ENCODE results near the gene IRX3.

IRX3 gene

GRCh38 chr16:54291656-54292487, 5.3 kb upstream of the IRX3 start:
- in situ Hi-C loops (cut with HindIII; ENCODE audit: low sequenced_read_pairs), result no loop called here
- H3K4me3 ChIP-seq (ENCODE audit: low read depth, low read length), result no peak overlapping the region
- TF ChIP-seq CTCF (IDR thresholded peaks at IDR 0.05; ENCODE audit: low read depth, low read length, missing control alignments), result no peak
- DNase-seq (ENCODE audit: low read depth), result peak; percentile 13

DNA sequence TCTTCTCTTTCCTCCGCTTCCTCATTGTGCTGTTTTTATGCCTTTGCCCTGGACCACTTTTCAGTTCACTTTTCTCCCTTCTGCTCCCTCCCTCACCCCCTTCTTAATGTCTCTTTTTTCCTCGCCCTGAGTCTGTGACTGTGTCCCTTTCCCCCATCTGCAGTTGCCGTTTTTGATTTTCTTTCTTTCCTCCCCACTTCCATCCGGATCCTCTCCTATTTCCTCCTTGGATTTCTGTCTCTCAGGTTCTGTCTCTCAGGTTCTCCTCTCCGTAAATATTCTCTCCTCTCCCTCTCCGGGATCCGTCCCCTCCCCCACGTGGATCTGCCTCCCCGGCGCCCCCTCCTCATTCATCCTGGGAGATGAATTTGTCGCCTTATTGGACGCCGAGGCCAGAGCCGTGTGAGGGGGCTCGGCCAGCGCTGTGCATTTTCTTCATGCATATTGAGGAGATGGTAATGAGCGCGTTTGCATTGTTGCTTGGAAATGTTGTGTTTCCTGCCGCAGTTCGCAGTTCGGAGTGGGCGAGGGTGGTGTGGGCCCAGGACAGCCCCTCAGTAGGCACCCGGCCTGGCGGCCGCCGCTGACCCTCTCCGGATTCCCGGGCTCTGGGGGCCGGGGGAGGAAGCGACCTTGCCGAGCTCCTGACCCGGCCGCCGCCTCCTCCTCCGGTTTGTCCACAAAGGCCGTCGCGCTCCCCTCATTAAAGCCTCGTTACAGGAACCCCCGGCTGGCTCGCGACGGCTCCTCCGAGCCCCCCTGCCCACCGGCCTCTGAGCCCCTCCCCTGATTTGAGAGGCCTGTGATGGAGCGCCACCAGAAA, 4.5 kb upstream of the IRX3 start:
- DNase-seq (ENCODE audit: low read depth), result no peak
- TF ChIP-seq CTCF (IDR thresholded peaks at IDR 0.05; ENCODE audit: low read depth, low read length, missing control alignments), result no peak
- in situ Hi-C loops (cut with HindIII; ENCODE audit: low sequenced_read_pairs), result no loop called here
- no peak overlapping the region for H3K4me3 ChIP-seq (ENCODE audit: low read depth, low read length)

DNA sequence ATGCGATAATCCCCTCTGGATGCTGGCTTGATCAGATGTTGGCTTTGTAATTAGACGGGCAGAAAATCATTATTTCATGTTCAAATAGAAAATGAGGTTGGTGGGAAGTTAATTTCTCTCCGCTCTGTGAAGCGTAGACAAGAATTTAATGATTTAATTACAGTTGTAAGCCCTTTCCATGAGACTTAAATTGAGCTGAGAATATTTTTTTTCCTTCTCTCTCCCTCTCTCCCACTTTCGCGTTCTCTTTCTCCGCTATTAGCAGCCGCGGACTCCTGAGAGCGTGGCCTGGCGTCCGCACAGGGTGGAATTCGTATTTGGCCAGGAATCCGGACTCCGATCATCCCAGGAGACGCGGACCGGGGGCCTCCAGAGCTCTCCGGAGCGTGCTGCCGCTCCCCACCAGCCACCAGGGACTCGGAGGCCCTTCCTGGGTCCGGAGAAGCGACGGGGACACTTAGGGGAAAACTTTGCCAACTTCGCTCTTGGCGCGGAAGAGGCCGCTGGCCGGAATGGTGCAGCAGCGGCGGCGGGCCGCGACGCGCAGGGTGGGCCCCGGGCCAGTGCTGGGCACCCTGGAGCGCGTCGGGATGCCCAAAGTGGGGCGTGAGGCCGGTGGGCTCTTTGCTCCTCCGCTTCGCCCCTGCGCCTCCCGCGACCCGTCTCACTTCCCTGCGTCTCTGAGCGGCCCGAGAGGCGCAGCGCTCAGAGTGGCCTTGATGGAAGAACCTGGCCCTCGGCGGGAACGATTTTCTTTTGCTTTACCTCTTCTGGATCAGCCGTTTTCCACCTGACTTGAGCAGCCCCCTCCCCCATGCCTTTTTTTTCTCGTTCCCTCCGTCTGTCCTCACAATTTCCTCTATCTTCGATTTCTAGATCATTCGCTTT, 3.6 kb upstream of the IRX3 start:
- no peak for DNase-seq (ENCODE audit: low read depth)
- TF ChIP-seq CTCF (IDR thresholded peaks at IDR 0.05; ENCODE audit: low read depth, low read length, missing control alignments), result no peak
- in situ Hi-C loops (cut with HindIII; ENCODE audit: low sequenced_read_pairs), result loop anchor here (10.0 kb wide), 1 partner anchor 515 kb away; no protein-coding TSS in a partner anchor
- H3K4me3 ChIP-seq (ENCODE audit: low read depth, low read length), result peak overlapping the region; percentile 22

DNA sequence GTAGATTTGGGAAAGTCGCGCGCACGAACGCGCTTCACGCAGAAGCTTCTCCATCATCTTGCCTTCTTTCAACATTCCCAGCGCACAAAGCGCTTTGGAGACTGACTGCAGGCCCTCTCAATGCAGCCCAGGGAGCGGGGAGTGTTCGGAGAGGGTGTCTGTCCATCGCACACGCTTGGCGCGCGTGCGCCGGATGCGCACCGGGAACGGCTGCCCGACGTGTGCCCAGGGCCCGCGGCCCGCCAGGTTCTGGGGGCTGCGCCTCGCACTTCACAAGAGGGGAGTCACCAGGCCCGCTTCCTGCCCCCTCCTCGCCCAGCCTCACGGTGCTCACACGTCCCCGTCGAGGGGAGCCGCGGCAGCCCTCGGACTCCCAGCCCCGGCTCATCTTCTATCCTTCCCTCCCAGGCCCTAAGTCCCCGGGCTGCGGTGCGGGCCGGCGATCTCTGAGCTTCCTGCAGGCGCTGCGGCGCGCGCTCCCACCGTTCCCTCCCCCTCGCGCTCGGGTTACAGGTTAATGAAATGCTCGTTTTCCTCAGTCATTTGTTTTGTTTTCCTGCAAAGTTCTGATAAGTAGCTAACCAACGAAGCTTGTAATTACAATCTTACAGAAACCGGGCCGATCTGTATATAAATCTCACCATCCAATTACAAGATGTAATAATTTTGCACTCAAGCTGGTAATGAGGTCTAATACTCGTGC, 2.8 kb upstream of the IRX3 start:
- DNase-seq (ENCODE audit: low read depth), result no peak
- in situ Hi-C loops (cut with HindIII; ENCODE audit: low sequenced_read_pairs), result loop anchor here (10.0 kb wide), 1 partner anchor 515 kb away; no protein-coding TSS in a partner anchor
- TF ChIP-seq CTCF (IDR thresholded peaks at IDR 0.05; ENCODE audit: low read depth, low read length, missing control alignments), result no peak
- no peak overlapping the region for H3K4me3 ChIP-seq (ENCODE audit: low read depth, low read length)

DNA sequence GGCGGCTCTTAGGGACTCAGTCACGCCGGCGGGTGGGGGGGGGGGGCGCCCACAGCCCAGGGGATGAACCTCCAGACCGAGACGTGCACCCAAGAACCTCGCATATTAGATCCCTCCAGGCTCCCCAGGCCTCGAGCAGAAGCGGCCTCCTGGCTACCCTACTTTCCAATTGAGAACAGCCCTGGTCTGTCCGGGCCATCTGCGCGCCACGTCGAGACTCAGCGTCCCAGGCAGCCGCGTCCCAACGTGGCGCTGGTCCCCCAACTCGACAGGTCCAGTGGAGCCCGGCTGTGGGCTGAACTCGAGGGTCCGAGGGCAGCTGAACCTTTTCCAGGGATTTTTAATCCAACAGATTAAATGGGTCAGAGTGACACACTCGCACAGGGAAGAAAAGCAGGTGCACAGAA, 2.3 kb upstream of the IRX3 start:
- no peak overlapping the region for H3K4me3 ChIP-seq (ENCODE audit: low read depth, low read length)
- no peak for TF ChIP-seq CTCF (IDR thresholded peaks at IDR 0.05; ENCODE audit: low read depth, low read length, missing control alignments)
- DNase-seq (ENCODE audit: low read depth), result no peak
- in situ Hi-C loops (cut with HindIII; ENCODE audit: low sequenced_read_pairs), result loop anchor here (10.0 kb wide), 1 partner anchor 514 kb away; no protein-coding TSS in a partner anchor
